Stimulated activated CD8-positive, alpha-beta memory T cell treated with anti-CD3 and anti-CD28 coated beads, Interleukin-12 subunit alpha, Interleukin-12 subunit beta, amount 100 ng/mL, for 4 hours (primary cell): ENCODE data around the gene NAPB.
"Not testable (repeated sequence)": the region's sequence is repeated elsewhere in the genome, so short reads cannot be mapped to it uniquely, and the experiment has no call there.

Experiments
- DNase-seq: peaks from one replicate; pipeline ENCODE4 v3.0.0-alpha.2; 2020; ENCODE audit warnings: low read depth

The NAPB gene

GRCh38 chr20:23367770-23368169 lies 53.5 kb downstream of the NAPB start:
- no peak for DNase-seq

DNA sequence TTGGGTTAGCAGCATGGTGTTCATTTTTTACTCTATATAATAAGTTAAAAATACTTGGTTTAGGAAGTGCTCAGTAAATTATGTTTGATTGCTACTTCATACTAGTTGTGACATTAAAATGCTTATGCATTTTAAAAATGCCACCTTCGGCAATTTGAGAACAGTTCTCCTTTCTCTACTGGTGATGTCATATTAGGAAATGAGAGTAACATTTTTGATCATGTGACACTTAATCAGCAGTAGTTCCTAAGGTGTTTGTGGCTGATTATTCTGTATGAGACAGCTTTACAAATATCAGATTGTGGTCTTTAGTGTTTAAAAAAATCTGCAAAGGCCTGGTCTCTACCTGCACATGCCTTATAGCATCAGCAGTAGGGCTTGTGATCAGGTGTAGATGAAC lies 54.9 kb downstream of the NAPB start:
- no peak for DNase-seq

DNA sequence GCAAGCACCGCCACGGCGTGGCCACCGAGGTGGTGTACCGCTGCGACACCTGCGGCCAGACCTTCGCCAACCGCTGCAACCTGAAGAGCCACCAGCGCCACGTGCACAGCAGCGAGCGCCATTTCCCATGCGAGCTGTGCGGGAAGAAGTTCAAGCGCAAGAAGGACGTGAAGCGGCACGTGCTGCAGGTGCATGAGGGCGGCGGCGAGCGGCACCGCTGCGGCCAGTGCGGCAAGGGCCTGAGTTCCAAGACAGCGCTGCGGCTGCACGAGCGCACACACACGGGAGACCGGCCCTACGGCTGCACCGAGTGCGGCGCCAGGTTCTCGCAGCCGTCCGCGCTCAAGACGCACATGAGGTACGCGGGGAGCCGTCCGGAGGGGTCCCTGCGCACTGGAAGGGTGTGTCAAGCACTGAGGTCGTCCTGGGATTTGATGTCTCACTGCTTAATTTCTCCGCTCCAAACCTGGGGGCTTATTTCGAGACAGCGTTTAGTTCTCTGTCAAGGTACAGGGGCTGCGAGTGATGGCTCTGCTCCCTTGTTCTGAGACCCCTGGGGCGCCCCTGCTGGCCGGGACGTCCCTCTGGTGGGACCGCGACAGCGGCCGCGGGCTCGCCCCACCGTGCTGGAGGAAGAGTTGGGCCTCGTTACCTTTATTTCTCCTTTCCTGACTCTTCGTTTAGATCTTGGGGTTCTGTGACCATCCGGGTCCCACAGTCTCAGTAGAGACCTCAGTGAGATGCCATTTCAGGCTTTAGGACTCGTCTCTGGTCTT lies 55.7 kb downstream of the NAPB start:
- DNase-seq = no peak

- DNase-seq = no peak
These were observed 58.0 kb downstream of the NAPB start for GRCh38 chr20:23363257-23363649.

- no peak for DNase-seq
These were observed 58.7 kb downstream of the NAPB start for GRCh38 chr20:23362392-23363256.

- peak; percentile 99 for DNase-seq
These were observed 59.6 kb downstream of the NAPB start, which contains the start of gene GZF1 for GRCh38 chr20:23361476-23362391. GZF1 (plus strand) TSS chr20:23362182; CDS start chr20:23364384, 2,202 bp downstream.

GRCh38 chr20:23361119-23361475 lies 60.2 kb downstream of the NAPB start:
- DNase-seq = no peak

GRCh38 chr20:23360531-23360930 lies 60.8 kb downstream of the NAPB start:
- DNase-seq = no peak

- no peak for DNase-seq
These were observed 62.2 kb downstream of the NAPB start for GRCh38 chr20:23358923-23359593.

GRCh38 chr20:23358563-23358906 lies 62.8 kb downstream of the NAPB start:
- DNase-seq = no peak

GRCh38 chr20:23357767-23358562 lies 63.3 kb downstream of the NAPB start:
- DNase-seq = peak; percentile 100

DNA sequence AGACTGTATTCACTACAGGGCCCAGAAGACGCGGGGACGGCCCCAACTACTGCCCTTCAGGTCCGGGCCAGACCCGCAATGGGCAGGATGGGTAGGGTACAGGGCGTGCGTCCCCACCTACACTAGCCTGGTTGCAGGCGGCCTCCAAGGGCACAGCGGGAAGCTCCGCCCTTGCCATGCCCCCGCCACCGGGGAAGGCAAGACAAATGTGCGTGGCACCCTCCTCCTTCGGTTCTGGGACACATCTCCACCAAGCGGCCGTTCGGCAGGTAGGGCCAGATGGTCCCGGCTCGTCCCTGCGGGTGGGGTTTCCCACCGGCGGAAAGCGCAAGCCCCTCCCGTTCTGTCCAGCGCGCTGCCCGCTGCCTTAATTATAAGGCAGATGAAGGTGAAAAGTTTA lies 65.1 kb downstream of the NAPB start:
- no peak for DNase-seq

- peak; percentile 42 for DNase-seq
These were observed 70.1 kb downstream of the NAPB start for GRCh38 chr20:23350904-23351838.

DNA sequence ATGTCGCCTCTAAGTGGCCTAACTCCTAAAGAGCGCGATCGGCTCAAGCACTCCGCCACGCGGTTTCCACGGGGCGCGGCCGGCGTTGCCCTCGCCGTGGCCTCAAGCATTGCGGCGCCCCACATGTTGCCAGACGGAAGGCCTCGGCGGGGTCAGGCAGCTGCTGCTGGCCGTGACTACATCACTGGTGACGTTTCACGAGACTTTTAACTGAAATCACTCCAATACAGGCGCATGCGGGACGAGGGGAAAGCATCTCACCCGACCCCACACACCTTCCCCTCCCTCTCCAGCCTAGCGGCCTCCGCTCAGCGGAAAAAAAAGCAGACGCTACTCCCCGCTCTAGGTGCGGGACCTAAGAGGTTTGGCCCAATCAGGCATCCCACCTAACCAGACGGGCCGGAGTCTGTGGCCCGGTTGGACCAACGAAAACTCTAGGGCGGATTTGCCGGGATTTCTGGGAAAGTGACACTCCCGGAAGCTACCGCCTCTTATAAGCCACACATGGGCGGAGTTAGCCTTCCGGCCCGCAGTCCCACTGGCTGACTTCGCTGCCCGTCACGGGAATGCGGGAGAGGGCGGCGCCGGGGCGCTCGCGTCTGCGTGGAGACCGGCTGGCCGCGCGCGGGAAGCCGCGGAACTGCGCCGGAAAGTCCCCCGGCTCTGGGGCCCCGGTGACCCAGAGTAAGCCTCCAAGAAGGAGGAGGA lies 70.9 kb downstream of the NAPB start, which contains the start of gene NXT1:
Gene NXT1 (plus strand): TSS at position 596 of the 708 bp plus-strand sequence. CDS start 3,251 bp downstream, outside the sequence.
- DNase-seq = peak; percentile 92

DNA sequence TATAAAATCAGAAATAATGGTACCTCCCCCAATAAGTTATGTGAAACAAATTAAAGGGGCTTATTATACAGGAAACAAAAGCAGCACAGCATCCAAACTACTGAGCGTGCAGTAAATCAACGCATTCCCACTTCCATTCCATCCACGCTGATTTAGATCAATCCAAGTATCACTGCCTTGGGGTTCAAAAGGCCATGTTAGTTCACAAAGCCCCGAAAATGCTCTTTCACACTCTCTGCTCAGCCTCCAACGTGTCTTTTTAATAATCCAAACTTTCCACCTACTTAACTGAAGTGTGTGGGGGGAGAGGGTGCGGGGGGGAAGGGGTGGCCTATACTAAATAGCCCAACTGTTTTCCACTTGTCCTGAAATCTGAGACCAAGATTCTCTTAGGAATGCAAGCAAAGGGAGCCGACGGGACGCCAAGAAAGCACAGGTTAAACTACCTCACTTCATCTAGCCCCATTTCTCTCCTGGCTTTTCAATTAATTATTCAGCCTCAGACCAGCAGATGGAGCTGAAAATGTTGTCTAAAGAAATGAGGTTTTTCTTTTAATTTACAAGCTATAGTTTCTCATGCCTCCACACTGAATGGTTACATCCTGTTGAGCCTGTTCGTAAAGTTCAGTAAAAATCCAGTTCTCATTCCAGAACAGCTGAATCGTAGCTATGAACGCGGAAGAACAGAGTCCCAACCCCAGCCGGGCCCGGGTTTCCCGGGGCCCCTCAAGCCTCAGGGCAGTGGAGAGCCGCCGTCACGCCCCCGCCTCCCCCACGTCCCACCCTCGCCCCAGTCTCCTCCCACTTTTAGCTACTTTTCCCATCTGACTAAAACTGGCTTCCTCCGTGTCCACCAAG lies 71.7 kb downstream of the NAPB start:
- peak; percentile 73 for DNase-seq

- DNase-seq = not testable (repeated sequence)
These were observed 72.8 kb downstream of the NAPB start for GRCh38 chr20:23348510-23348909.

DNA sequence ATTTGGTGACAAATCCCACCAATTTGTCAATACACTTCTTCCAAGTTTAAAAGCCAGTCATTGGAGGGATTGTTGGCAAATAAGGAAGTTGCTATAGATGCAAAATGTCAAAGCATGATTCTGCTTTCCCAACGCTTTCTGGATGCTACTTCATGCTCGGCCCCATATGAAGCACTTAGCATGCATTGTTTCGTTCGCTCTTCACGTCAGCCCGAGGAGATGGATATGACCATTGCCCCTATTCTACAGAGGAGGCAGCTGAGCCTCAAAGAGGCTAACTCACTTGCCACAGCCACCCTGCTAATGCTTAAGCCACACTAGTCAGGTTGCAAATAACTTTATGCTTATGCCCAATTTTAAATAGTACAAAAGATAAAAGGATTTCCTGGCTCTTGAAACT lies 73.5 kb downstream of the NAPB start:
- DNase-seq = no peak

- no peak for DNase-seq
These were observed 75.3 kb downstream of the NAPB start for GRCh38 chr20:23346002-23346401.
